Astrocyte of the spinal cord (primary cell): Measurements from ENCODE around the gene DLGAP1.
A peak's percentile ranks its signal among the peaks of the same experiment; 100 is the strongest.

Experiments used
- DNase-seq: peaks from one replicate; pipeline ENCODE4 v3.0.0; 2011; ENCODE audit warnings: low read depth, low spot score
- H3K4me3 ChIP-seq: 2 replicates; pipeline ENCODE4 v1.5.1; 2011; ENCODE audit warnings: low read depth, mild to moderate bottlenecking, low read length, moderate library complexity
- in situ Hi-C: cut with HindIII; loops from 2 replicates; pipeline ENCODE4 v1.10.0; 2017; ENCODE audit warnings: low sequenced_read_pairs
- TF ChIP-seq, protein P1 (sequence below): IDR thresholded peaks from 2 replicates; pipeline ENCODE4 v1.5.1; 2012; ENCODE audit warnings: low read depth, mild to moderate bottlenecking, low read length, inconsistent platforms

The DLGAP1 gene

DNA sequence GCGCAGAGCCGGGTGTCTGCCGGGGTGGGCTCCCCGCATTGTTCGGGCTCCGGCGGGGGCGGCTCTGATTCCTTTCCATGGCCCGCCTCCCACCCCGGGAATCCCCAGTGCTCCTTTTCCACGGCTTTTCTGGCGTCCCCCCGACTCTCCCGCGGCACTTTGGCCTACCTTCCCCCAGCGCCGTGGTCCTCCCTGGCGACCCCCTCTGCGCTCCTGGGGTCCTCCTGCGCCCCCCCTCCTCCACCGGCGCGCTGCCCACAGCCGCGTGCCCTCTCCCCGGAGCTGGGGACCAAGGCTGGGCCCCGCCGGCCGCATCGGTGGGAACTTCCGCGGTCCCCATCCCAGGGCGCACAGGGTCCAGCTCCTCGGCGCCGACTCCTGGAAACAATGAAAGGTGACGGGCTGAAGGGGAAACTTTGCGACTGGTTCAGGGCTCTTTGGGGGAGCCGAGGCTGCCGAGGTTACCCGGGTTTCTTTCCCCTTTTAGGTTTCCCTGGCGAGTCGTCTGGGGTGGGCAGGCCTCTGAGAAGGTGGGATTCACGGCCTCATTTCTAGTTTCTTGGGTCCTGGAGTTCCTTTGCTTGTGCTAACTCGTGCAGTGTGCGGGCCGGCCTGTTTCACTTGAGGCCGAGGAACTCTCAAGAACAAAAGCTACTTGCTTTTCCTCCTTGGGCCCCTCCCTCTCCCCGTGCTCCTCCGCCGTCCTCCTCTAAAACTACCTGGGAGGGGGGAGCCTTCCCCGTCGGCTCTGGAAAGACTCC lies 1002.9 kb downstream of the DLGAP1 start:
- TF ChIP-seq, protein P1, sequence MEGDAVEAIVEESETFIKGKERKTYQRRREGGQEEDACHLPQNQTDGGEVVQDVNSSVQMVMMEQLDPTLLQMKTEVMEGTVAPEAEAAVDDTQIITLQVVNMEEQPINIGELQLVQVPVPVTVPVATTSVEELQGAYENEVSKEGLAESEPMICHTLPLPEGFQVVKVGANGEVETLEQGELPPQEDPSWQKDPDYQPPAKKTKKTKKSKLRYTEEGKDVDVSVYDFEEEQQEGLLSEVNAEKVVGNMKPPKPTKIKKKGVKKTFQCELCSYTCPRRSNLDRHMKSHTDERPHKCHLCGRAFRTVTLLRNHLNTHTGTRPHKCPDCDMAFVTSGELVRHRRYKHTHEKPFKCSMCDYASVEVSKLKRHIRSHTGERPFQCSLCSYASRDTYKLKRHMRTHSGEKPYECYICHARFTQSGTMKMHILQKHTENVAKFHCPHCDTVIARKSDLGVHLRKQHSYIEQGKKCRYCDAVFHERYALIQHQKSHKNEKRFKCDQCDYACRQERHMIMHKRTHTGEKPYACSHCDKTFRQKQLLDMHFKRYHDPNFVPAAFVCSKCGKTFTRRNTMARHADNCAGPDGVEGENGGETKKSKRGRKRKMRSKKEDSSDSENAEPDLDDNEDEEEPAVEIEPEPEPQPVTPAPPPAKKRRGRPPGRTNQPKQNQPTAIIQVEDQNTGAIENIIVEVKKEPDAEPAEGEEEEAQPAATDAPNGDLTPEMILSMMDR, result peak; percentile 14
- peak; percentile 80 for DNase-seq
- in situ Hi-C loops, result loop anchor here (10.0 to 25.0 kb wide), 2 partner anchors 153 to 165 kb away; no protein-coding TSS in a partner anchor
- peak overlapping the region; percentile 96 for H3K4me3 ChIP-seq

DNA sequence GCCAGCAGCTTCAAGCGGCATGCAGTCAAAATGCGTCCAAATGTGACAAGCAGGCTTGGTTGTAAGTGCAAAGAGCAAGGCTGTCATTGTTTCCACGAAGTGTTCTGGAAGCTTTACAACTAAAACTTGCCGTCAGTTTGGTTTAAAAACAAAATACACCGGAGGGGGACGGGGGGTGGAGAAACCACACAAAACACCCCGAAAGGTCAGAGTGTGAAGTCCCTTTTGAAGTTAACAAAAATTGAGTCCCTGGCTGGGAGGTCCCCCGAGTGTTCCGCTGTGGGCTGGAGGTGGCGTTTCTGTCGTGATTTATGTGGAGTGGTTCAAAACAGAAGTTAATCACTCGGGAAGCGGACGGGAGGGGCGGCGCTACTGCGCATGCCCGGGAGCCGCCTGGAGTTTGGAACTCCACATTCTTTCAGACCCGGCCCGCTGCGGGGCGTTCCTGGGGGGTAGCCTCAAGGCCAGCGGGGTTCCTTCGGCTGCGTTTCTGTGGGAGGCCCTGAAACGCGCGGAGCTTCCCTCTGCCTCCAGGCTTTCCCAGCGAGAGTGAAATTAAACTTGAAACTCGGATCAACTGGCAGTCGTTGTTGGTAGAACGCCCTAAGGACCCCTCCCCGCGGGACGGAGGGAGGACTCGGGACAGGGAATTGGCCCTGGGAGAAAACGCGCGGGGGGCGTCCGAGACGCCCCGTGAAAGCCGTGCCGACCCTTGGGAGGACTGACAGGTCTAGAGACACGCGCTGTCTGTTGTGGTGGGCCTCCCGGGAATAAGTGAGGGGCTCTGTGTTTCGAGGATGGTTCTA lies 1003.7 kb downstream of the DLGAP1 start:
- TF ChIP-seq, protein P1, result no peak
- peak; percentile 96 for DNase-seq
- peak overlapping the region; percentile 96 for H3K4me3 ChIP-seq
- in situ Hi-C loops, result loop anchor here (10.0 to 25.0 kb wide), 2 partner anchors 153 to 164 kb away; no protein-coding TSS in a partner anchor

DNA sequence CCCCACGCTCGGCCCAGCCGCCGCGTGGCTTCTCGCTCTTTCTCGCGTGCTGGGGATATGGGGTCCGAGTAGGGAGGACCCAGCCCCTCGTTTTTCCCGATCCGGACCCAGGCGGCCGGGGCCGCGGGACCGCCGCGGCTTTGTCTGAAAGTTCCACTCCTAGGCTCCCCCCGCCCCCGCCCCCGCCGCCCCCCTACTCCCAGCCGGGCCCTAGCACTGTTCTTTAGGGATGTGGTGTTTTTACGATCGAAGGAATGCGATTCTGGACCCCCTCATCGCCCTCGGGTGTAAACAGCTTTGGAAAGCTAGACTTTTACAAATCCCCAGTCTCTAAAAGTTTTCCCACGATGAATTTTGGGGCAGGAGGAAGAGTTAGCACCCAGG lies 1004.3 kb downstream of the DLGAP1 start:
- in situ Hi-C loops, result loop anchor here (10.0 to 25.0 kb wide), 2 partner anchors 154 to 163 kb away; no protein-coding TSS in a partner anchor
- TF ChIP-seq, protein P1, result no peak
- no peak for DNase-seq
- peak overlapping the region; percentile 96 for H3K4me3 ChIP-seq

DNA sequence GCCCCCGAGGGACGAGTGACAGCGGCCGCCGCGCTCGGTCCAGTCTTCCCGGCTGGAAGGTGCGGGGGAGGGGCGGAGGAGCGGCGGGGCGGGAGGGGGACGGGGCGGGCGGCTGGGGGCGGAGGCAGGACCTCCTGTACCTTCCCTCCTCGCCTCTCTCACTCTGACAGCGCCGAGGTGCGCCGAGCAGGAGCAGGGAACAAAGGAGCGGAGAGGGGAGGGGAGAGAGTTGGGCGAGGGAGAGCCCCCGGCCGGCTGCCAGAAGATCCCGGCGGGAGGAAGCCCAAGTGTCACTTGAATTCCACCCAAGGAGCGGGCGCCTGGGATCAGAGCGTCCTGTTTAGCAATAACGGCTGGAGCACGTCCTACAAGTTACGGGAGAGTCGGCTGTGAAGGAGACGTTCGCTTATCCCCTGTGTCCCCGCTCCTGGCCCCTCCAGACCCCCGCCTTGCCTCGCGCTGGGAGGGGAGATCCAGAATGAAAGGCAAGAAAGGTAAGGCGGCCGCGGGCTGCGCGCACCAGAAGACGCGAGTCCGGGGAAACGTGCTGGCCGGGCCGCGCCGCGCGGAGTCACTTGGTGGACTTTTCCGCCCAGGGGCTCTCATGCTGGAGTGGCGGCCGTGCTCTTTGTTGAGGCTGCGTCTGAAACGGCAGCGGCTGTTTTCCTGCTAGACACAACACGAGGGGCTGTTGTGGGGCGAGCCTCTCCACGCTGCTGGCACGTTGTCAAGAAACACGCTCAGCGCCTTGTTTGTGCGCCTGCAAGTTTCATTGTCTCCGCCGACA lies 1004.9 kb downstream of the DLGAP1 start, which contains the start of gene TGIF1:
Gene TGIF1 (plus strand): TSS at position 161 of the 787 bp plus-strand sequence. CDS start 318 bp downstream, at position 479.
- DNase-seq, result peak; percentile 84
- in situ Hi-C loops, result loop anchor here (10.0 to 25.0 kb wide), 2 partner anchors 155 to 163 kb away; no protein-coding TSS in a partner anchor
- H3K4me3 ChIP-seq, result peak within 1 kb of the TSS; percentile 96
- TF ChIP-seq, protein P1, result no peak

DNA sequence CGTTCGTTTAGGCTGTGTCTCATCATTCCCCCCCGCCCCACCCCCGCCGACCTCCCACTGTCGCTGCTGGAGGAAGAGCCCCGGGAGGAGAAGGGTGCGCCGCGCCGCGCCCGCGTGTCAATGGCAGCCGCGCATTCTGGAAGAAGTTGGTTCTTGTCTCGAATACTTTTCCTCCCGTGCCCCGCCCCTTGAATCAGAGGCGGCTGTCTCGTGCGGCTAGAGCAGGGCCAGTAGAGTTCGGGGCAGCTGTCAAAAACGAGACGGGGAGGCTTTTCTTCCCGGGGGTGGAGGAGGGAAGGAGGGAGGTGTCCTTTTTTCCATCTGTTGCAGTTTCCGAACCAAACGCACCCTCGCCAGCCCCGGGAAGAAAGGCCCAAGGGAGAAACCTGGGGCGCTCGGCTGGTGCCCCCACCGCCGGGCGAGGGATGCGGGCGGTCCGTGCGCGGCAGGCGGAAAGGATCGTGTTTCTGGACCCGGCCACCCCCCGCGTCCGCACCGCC lies 1005.5 kb downstream of the DLGAP1 start:
- in situ Hi-C loops, result loop anchor here (10.0 to 25.0 kb wide), 2 partner anchors 155 to 162 kb away; no protein-coding TSS in a partner anchor
- DNase-seq, result peak; percentile 88
- TF ChIP-seq, protein P1, result no peak
- H3K4me3 ChIP-seq, result peak overlapping the region; percentile 96
